ENCODE results near the gene PNCK.
A peak's percentile ranks its signal among the peaks of the same experiment; 100 is the strongest.
"Not testable (repeated sequence)": the region's sequence is repeated elsewhere in the genome, so short reads cannot be mapped to it uniquely, and the experiment has no call there.

PNCK gene

GRCh38 chrX:153699210-153699783 lies 25.7 kb upstream of the PNCK start:
- not testable (repeated sequence) for DNase-seq (ENCODE audit: low spot score)

GRCh38 chrX:153697924-153698865 lies 24.6 kb upstream of the PNCK start:
- no peak for DNase-seq (ENCODE audit: low spot score)

GRCh38 chrX:153696986-153697722 lies 23.5 kb upstream of the PNCK start:
- not testable (repeated sequence) for DNase-seq (ENCODE audit: low spot score)

- not testable (repeated sequence) for DNase-seq (ENCODE audit: low spot score)
Observed at GRCh38 chrX:153696538-153696937, 22.9 kb upstream of the PNCK start.

- DNase-seq (ENCODE audit: low spot score) = no peak
Observed at GRCh38 chrX:153696100-153696499, 22.5 kb upstream of the PNCK start.

- no peak for DNase-seq (ENCODE audit: low spot score)
Observed at GRCh38 chrX:153694687-153695270, 21.2 kb upstream of the PNCK start.

GRCh38 chrX:153694256-153694655 lies 20.6 kb upstream of the PNCK start:
- not testable (repeated sequence) for DNase-seq (ENCODE audit: low spot score)

- DNase-seq (ENCODE audit: low spot score) = no peak
Observed at GRCh38 chrX:153693216-153694086, 19.8 kb upstream of the PNCK start.

GRCh38 chrX:153692611-153693156 lies 19.1 kb upstream of the PNCK start:
- DNase-seq (ENCODE audit: low spot score) = no peak

- no peak for DNase-seq (ENCODE audit: low spot score)
Observed at GRCh38 chrX:153692003-153692402, 18.4 kb upstream of the PNCK start.

GRCh38 chrX:153691032-153691827 lies 17.6 kb upstream of the PNCK start:
- DNase-seq (ENCODE audit: low spot score) = not testable (repeated sequence)

GRCh38 chrX:153690466-153690865 lies 16.9 kb upstream of the PNCK start:
- no peak for DNase-seq (ENCODE audit: low spot score)

- DNase-seq (ENCODE audit: low spot score) = peak; percentile 46
Observed at GRCh38 chrX:153689654-153690465, 16.2 kb upstream of the PNCK start.

- DNase-seq (ENCODE audit: low spot score) = peak; percentile 45
Observed at GRCh38 chrX:153688911-153689590, 15.4 kb upstream of the PNCK start.

- DNase-seq (ENCODE audit: low spot score) = no peak
Observed at GRCh38 chrX:153688506-153688905, 14.9 kb upstream of the PNCK start.

- DNase-seq (ENCODE audit: low spot score) = no peak
Observed at GRCh38 chrX:153688071-153688470, 14.5 kb upstream of the PNCK start.

- peak; percentile 72 for DNase-seq (ENCODE audit: low spot score)
Observed at GRCh38 chrX:153687121-153688039, 13.8 kb upstream of the PNCK start, which contains the start of gene SLC6A8. Gene SLC6A8, plus strand, starts transcription at chrX:153687926. Its CDS starts 649 bp downstream, at chrX:153688575.

Measured in kidney tubule cell (primary cell).